HepG2 (cell line): ENCODE results near the gene GALNT9. TPM values are rescaled to one million over a fixed set of nuclear protein-coding genes. Genes with fewer than 3 reads are reported as not detected.

ENCODE experiments used
- ATAC-seq: fragments of 200-7000 bp; cut with Tn5 transposase; 3 replicates; pipeline ENCODE4 v1.9.1; 2020; ENCODE audit warnings: mild to moderate bottlenecking, moderate library complexity
- BruUV-seq: library from RNA; stranded (reverse); fragments of 400-500 nt; replicated peaks from 2 replicates; lab custom pipeline; 2021; lab: Mats Ljungman, UMichigan
- CTCF ChIA-PET: fragments of 300-600 bp; formaldehyde crosslinking; extraction: SDS; loops from one replicate; lab custom pipeline; 2021; ENCODE audit warnings: low total read pairs, inconsistent platforms, low intra/inter-chr PET ratio; lab: Yijun Ruan, JAX
- POLR2A ChIA-PET: fragments of 350-600 bp; sonication (Branson Sonifier 250); formaldehyde crosslinking; loops from one replicate; lab custom pipeline; 2020; ENCODE audit warnings: antibody characterized with exemption, inconsistent platforms; lab: Yijun Ruan, JAX
- DNase-seq: peaks from one replicate; pipeline ENCODE4 v3.0.0-alpha.2; 2015; ENCODE audit warnings: low spot score
- FAIRE-seq: peaks from 3 replicates; lab custom pipeline; 2011; peaks lifted over from hg19 to GRCh38; lab: Jason Lieb, UNC
- H2AFZ ChIP-seq: one replicate; pipeline ENCODE4 v1.6.1; 2011; ENCODE audit warnings: low read length, inconsistent platforms
- H3K27ac ChIP-seq: fragments of 300-600 bp; 3 replicates; pipeline ENCODE4 v1.8.0; 2011; ENCODE audit warnings: mixed run types, mild to moderate bottlenecking, mixed read lengths, low read length, inconsistent platforms; ENCODE audit not compliant: insufficient read depth; ENCODE audit errors: extremely low read length
- H3K27me3 ChIP-seq, 2 experiments: fragments of 200-600 bp in 1 of 2; 2 replicates in 1 of 2; 3 replicates in 1 of 2; pipeline versions ENCODE4 v1.6.0 to v1.8.0; 2011; ENCODE audit warnings: low read length in 2 of 2, mild to moderate bottlenecking in 2 of 2, moderate library complexity in 2 of 2, inconsistent platforms in 1 of 2; ENCODE audit not compliant: insufficient read depth in 2 of 2, control insufficient read depth in 1 of 2
- H3K36me3 ChIP-seq, 2 experiments: fragments of 200-600 bp in 1 of 2; replicated peaks in 1 of 2; 2 replicates in 1 of 2; 3 replicates in 1 of 2; pipeline versions ENCODE4 v1.5.1 to v1.8.0; 2011; ENCODE audit warnings: low read length in 2 of 2, inconsistent platforms in 1 of 2; ENCODE audit not compliant: insufficient read depth in 2 of 2, control insufficient read depth in 1 of 2
- H3K4me1 ChIP-seq: 2 replicates; pipeline ENCODE4 v1.5.1; 2012; ENCODE audit warnings: low read length, inconsistent platforms; ENCODE audit not compliant: insufficient read depth
- H3K4me2 ChIP-seq: 2 replicates; pipeline ENCODE4 v1.6.0; 2011; ENCODE audit warnings: low read depth, low read length, inconsistent platforms
- H3K4me3 ChIP-seq, 3 experiments: fragments of 200-600 bp in 1 of 3; sonication (generic), shearing (Covaris generic) in 1 of 3; replicated peaks in 1 of 3; 2 replicates each; pipeline ENCODE4 v1.5.1; 2011 to 2016; ENCODE audit warnings: low read length in 3 of 3, inconsistent platforms in 2 of 3, low read depth in 2 of 3, mild to moderate bottlenecking in 2 of 3, control low read depth in 1 of 3, mixed read lengths in 1 of 3; ENCODE audit not compliant: insufficient read depth in 1 of 3
- H3K79me2 ChIP-seq: one replicate; pipeline ENCODE4 v1.6.1; 2011; ENCODE audit warnings: low read length, inconsistent platforms; ENCODE audit not compliant: insufficient read depth
- H3K9ac ChIP-seq: 2 replicates; pipeline ENCODE4 v1.6.0; 2011; ENCODE audit warnings: mild to moderate bottlenecking, low read depth, low read length, inconsistent platforms; ENCODE audit not compliant: insufficient read depth
- H3K9me3 ChIP-seq: 2 replicates; pipeline ENCODE4 v1.5.1; 2012; ENCODE audit warnings: mild to moderate bottlenecking, low read length
- H4K20me1 ChIP-seq: 2 replicates; pipeline ENCODE4 v1.6.0; 2011; ENCODE audit warnings: inconsistent platforms, mild to moderate bottlenecking, low read length, moderate library complexity; ENCODE audit not compliant: insufficient read depth
- ATRX ChIP-seq: sonication (generic); formaldehyde crosslinking; IDR thresholded peaks from 2 replicates; pipeline ENCODE4 v1.4.0; 2020; ENCODE audit warnings: missing genetic modification reagents, borderline replicate concordance
- CREB1 ChIP-seq, 2 experiments: fragments of 450-650 bp in 1 of 2; IDR thresholded peaks; 2 replicates each; pipeline ENCODE4 v1.6.1; 2016 to 2017; ENCODE audit warnings: control low read depth in 1 of 2, mild to moderate bottlenecking in 1 of 2, missing compliant biosample characterization in 1 of 2, missing genetic modification characterization in 1 of 2
- HDAC1 ChIP-seq: sonication (generic); formaldehyde crosslinking; IDR thresholded peaks from 2 replicates; pipeline ENCODE4 v1.5.1; 2020; ENCODE audit warnings: mild to moderate bottlenecking, missing genetic modification reagents
- HMGXB3 ChIP-seq: sonication (generic); formaldehyde crosslinking; IDR thresholded peaks from 2 replicates; pipeline ENCODE4 v1.4.0; 2020; ENCODE audit warnings: missing genetic modification reagents, borderline replicate concordance
- KAT7 ChIP-seq: IDR thresholded peaks from 2 replicates; pipeline ENCODE4 v1.6.1; 2018; ENCODE audit warnings: borderline replicate concordance, missing compliant biosample characterization
- KDM6A ChIP-seq: IDR thresholded peaks from 2 replicates; pipeline ENCODE4 v1.6.1; 2016; ENCODE audit warnings: low read depth
- MED8 ChIP-seq: sonication (generic); formaldehyde crosslinking; IDR thresholded peaks from 2 replicates; pipeline ENCODE4 v1.8.1; 2023; ENCODE audit warnings: mild to moderate bottlenecking, missing genetic modification reagents; ENCODE audit not compliant: insufficient replicate concordance
- NFRKB ChIP-seq: fragments of 450-650 bp; IDR thresholded peaks from 2 replicates; pipeline ENCODE4 v1.6.1; 2017
- SNRNP70 ChIP-seq: fragments of 200-400 bp; formaldehyde crosslinking; IDR thresholded peaks from 2 replicates; pipeline ENCODE4 v1.6.1; 2017; ENCODE audit warnings: mild to moderate bottlenecking, low read depth, low read length, moderate library complexity
- SOX6 ChIP-seq, 2 experiments: fragments of 450-650 bp in 1 of 2; sonication (generic) in 1 of 2; formaldehyde crosslinking in 1 of 2; IDR thresholded peaks; 2 replicates each; pipeline versions ENCODE4 v1.4.0 to v1.6.1; 2017 to 2020; ENCODE audit warnings: antibody characterized with exemption in 1 of 2, mild to moderate bottlenecking in 1 of 2, missing genetic modification reagents in 1 of 2
- SYNCRIP ChIP-seq: fragments of 200-400 bp; formaldehyde crosslinking; IDR thresholded peaks from 2 replicates; pipeline ENCODE4 v1.6.1; 2018; ENCODE audit warnings: mild to moderate bottlenecking, low read depth, low read length; ENCODE audit not compliant: insufficient read depth
- TSC22D2 ChIP-seq: sonication (generic); formaldehyde crosslinking; IDR thresholded peaks from 2 replicates; pipeline ENCODE4 v1.5.1; 2020; ENCODE audit warnings: missing genetic modification reagents, mild to moderate bottlenecking, borderline replicate concordance
- YY1 ChIP-seq: IDR thresholded peaks from 2 replicates; pipeline ENCODE4 v1.6.1; 2011; ENCODE audit warnings: low read length, low read depth, moderate library complexity, mild to moderate bottlenecking; ENCODE audit not compliant: insufficient read depth, insufficient replicate concordance
- ZKSCAN5 ChIP-seq: sonication (generic); formaldehyde crosslinking; IDR thresholded peaks from 2 replicates; pipeline ENCODE4 v1.5.1; 2020; ENCODE audit warnings: mild to moderate bottlenecking, missing genetic modification reagents
- ZNF224 ChIP-seq: sonication (generic); formaldehyde crosslinking; IDR thresholded peaks from 2 replicates; pipeline ENCODE4 v1.5.0; 2020; ENCODE audit warnings: mild to moderate bottlenecking, missing genetic modification reagents
- ZNF225 ChIP-seq: sonication (generic); formaldehyde crosslinking; IDR thresholded peaks from 2 replicates; pipeline ENCODE4 v1.4.0; 2020; ENCODE audit warnings: mild to moderate bottlenecking, missing genetic modification reagents
- ZNF274 ChIP-seq: sonication (generic); formaldehyde crosslinking; IDR thresholded peaks from 2 replicates; pipeline ENCODE4 v1.5.1; 2020; ENCODE audit warnings: mild to moderate bottlenecking, missing genetic modification reagents
- ZNF597 ChIP-seq: sonication (generic); formaldehyde crosslinking; IDR thresholded peaks from 2 replicates; pipeline ENCODE4 v1.5.0; 2020; ENCODE audit warnings: missing genetic modification reagents
- WGBS: methylation state at CpG from one replicate; pipeline ENCODE4 v1.1.6; 2017; ENCODE audit warnings: low lambda C conversion rate; 5-methylcytosine and 5-hydroxymethylcytosine counted together
- in situ Hi-C: cut with HindIII; loops from 2 replicates; pipeline ENCODE4 v1.10.0; 2017; ENCODE audit warnings: low pct_unique_long_range_greater_than_20kb; ENCODE audit not compliant: extremely low pct_ligation_motif_present
- intact Hi-C: fragments of 100-400 bp; cut with micrococcal nuclease; formaldehyde crosslinking; loops from one replicate; pipeline ENCODE4 v1.10.0; 2022; ENCODE audit not compliant: unreplicated experiment
- polyA plus RNA-seq, 8 experiments: library from polyadenylated mRNA; depleted of rRNA in 3 of 8; stranded (reverse) in 7 of 8; unstranded in 1 of 8; fragments of >200 nt; fragmentation: Illumina TruSeq in 4 of 8; extraction: Trizol in 4 of 8; gene quantifications; 2 replicates each; pipeline versions ENCODE4 v1.2.1 to v1.2.3, GENCODE V29; 2011 to 2016; ENCODE audit warnings: low read depth in 4 of 8, missing spikeins in 1 of 8, mixed read lengths in 1 of 8; ENCODE audit not compliant: insufficient read depth in 1 of 8
- total RNA-seq, 5 experiments: library from RNA; depleted of rRNA; stranded (reverse); fragments of >200 nt; fragmentation: Illumina TruSeq; extraction: Trizol; gene quantifications; 2 replicates each; pipeline ENCODE4 v1.2.3, GENCODE V29; 2016; ENCODE audit warnings: low read depth in 1 of 5
- TF ChIP-seq, protein P1 (sequence below): fragments of 450-650 bp; IDR thresholded peaks from 2 replicates; pipeline ENCODE4 v1.6.1; 2017

The GALNT9 gene
- total and polyA plus RNA-seq, 2 of the 13 experiments (the other 11 are each of a cell fraction or from before 2014, with no cell fraction given), result 0.04 TPM; not detected in 1

DNA sequence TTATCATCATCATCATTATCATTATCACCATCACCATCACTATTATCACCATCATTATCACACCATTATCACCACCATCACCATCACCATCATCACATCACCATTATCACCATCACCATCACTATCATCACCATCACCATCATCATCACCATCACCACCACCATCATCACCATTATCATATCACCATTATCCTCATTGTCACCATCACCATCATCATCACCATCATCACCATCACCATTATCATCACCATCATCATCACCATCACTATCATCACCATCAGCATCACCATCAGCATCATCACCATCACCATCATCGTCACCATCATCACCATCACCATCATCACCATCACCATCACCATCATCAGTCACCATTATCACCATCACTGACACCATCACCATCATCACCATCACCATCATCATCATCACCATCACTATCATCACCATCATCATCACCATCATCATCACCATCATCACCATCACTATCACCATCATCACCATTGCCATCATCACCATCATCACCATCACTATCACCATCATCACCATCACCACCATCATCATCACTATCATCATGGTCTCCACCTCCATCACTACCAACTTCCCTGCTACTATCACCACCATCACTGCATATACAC, 20.2 kb upstream of the GALNT9 start:
- H3K9ac ChIP-seq, result no peak overlapping the region
- H3K79me2 ChIP-seq, result no peaks in the 10 kb centered on the region
- H3K4me2 ChIP-seq, result no peak overlapping the region
- H3K4me3 ChIP-seq, result no peak overlapping the region
- H3K9me3 ChIP-seq, result no peaks in the 10 kb centered on the region
- BruUV-seq, result no TSS peak
- no peaks in the 10 kb centered on the region for H3K36me3 ChIP-seq
- in situ Hi-C loops (no loop called here), intact Hi-C loops (no loop called here)
- H3K27me3 ChIP-seq, result peaks cover 18 to 86% of the 10 kb centered on the region in 2 experiments
- WGBS, result 21% methylated on average over 1 of the region's 1 CpG
- no peak overlapping the region for H2AFZ ChIP-seq
- DNase-seq (no peak), ATAC-seq (no peak), FAIRE-seq (peak; percentile 53)
- POLR2A ChIA-PET, result no interaction called here
- CTCF ChIA-PET, result no interaction called here
- no peak overlapping the region for H3K27ac ChIP-seq
- no peaks in the 10 kb centered on the region for H4K20me1 ChIP-seq
- H3K4me1 ChIP-seq, result no peaks in the 10 kb centered on the region
- TF ChIP-seq TSC22D2 (CRISPR knock-in tag) (no peak), ZNF597 (CRISPR knock-in tag) (no peak), KDM6A (CRISPR knock-in tag) (no peak), HDAC1 (CRISPR knock-in tag) (no peak), ZNF274 (no peak), SYNCRIP (no peak), SNRNP70 (no peak), ZNF225 (CRISPR knock-in tag) (no peak), NFRKB (no peak), KAT7 (CRISPR knock-in tag) (no peak), ATRX (no peak), CREB1 (IDR thresholded peaks at IDR 0.05) (peak; percentile 96), CREB1 (CRISPR knock-in tag; IDR thresholded peaks at IDR 0.05) (no peak), HMGXB3 (no peak), ZNF224 (CRISPR knock-in tag) (no peak), YY1 (no peak), SOX6 (IDR thresholded peaks at IDR 0.05) (0 out of 2 replicates have a peak, but pooled peaks have one; percentile 58), SOX6 (CRISPR knock-in tag; IDR thresholded peaks at IDR 0.05) (no peak), MED8 (no peak), ZKSCAN5 (CRISPR knock-in tag) (no peak)
- TF ChIP-seq, protein P1, sequence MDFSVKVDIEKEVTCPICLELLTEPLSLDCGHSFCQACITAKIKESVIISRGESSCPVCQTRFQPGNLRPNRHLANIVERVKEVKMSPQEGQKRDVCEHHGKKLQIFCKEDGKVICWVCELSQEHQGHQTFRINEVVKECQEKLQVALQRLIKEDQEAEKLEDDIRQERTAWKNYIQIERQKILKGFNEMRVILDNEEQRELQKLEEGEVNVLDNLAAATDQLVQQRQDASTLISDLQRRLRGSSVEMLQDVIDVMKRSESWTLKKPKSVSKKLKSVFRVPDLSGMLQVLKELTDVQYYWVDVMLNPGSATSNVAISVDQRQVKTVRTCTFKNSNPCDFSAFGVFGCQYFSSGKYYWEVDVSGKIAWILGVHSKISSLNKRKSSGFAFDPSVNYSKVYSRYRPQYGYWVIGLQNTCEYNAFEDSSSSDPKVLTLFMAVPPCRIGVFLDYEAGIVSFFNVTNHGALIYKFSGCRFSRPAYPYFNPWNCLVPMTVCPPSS, result peak; percentile 17; the same call in 1 of the 2 replicates
